ENCODE results near the gene UBALD2.

The UBALD2 gene

GRCh38 chr17:76318586-76318985 is 53.4 kb downstream of the UBALD2 start:
- DNase-seq (ENCODE audit: low read depth in 3 of 3): no peak

Data from stimulated activated CD4-positive, alpha-beta T cell treated with anti-CD3 and anti-CD28 coated beads, TNF-alpha, amount 100 ng/mL, for 4 hours (primary cell).